ENCODE data around the gene SLC9B2.

The SLC9B2 gene

DNA sequence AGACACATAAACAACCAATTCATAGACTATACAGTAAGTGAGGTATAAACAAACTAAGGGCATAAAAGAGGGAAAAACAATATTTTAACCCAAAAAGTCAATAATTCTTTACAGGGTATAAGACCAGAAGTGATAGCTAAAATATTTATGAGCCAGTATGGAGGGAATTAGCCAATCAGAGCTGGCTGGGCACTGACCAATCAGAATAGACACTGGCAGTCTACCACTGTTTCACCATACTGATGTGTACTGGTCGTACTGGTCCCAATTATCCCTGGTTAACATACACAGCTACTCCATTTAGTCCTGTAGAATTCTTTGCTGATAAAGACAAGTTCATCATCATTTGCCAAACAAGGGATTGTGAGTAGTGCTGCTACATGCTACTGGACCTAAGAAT lies 47.3 kb downstream of the SLC9B2 start:
- DNase-seq (ENCODE audit: extremely low spot score), result no peak
- ChIA-PET CTCF (interaction anchor here (0.9 to 2.7 kb wide), 8 partner anchors 13 to 63 kb away, joined by 3 to 10 read pairs (median 5); no protein-coding TSS in a partner anchor), POLR2A (no interaction called here)
- no peak for TF ChIP-seq CTCF (IDR thresholded peaks at IDR 0.05; ENCODE audit: control extremely low read depth, extremely low read depth, low read depth, missing control alignments)

DNA sequence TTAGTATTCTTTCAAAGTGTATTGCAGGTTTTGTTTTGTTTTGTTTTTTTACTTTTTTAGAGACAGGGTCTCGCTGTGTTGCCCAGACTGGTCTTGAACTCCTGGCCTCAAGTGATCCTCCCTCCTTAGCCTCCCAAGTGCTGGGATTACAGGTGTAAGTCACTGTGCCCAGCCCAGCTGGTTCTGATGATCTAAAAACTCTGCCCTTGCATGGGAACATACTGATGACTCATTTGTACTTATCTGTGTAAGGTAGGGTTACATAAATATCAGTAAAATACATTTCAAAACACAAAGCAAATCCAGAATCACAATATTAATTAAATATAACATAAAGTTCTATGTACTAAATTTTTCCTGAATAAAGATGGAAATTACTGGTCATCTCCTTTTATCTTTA lies 49.7 kb downstream of the SLC9B2 start:
- DNase-seq (ENCODE audit: extremely low spot score), result no peak
- no peak for TF ChIP-seq CTCF (IDR thresholded peaks at IDR 0.05; ENCODE audit: control extremely low read depth, extremely low read depth, low read depth, missing control alignments)
- ChIA-PET POLR2A (no interaction called here), CTCF (interaction anchor here (0.7 kb wide), 1 partner anchor 64 kb away, joined by 3 read pairs; no protein-coding TSS in a partner anchor)

- TF ChIP-seq CTCF (IDR thresholded peaks at IDR 0.05; ENCODE audit: control extremely low read depth, extremely low read depth, low read depth, missing control alignments), result no peak
- POLR2A ChIA-PET, result no interaction called here
- CTCF ChIA-PET, result interaction anchor here (1.4 kb wide), 1 partner anchor 16 kb away, joined by 3 read pairs; no protein-coding TSS in a partner anchor
- DNase-seq (ENCODE audit: extremely low spot score), result no peak
Measured at GRCh38 chr4:103024996-103025395, 51.6 kb downstream of the SLC9B2 start.

DNA sequence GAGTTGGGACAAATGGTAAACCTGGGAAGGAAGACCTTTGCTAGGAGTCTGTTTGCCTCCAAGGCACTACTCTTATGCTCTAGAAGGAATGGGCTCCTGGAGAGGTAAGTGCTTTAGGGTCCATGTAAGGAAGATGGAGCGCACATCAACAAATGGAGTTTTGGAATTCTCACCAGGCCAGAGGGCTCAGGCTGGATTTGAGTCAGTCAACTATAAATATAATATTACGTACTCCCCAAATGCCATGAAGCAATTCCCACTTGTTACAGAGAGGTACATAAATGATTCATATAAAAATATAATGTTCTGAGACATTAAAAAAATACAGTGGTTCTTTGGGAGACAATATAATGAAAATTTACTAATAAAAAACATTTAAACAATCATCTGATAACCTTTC lies 55.4 kb downstream of the SLC9B2 start:
- ChIA-PET CTCF (interaction anchor here (1.1 to 1.3 kb wide), 2 partner anchors 26 to 78 kb away, joined by 3 read pairs; no protein-coding TSS in a partner anchor), POLR2A (no interaction called here)
- no peak for TF ChIP-seq CTCF (IDR thresholded peaks at IDR 0.05; ENCODE audit: control extremely low read depth, extremely low read depth, low read depth, missing control alignments)
- DNase-seq (ENCODE audit: extremely low spot score), result no peak

GRCh38 chr4:103019308-103020124 lies 57.0 kb downstream of the SLC9B2 start, which contains the start of gene SLC9B1:
SLC9B1 (minus strand) TSS chr4:103019705; CDS start chr4:102991711, 27,994 bp downstream.
- DNase-seq (ENCODE audit: extremely low spot score), result peak; percentile 91
- no peak for TF ChIP-seq CTCF (IDR thresholded peaks at IDR 0.05; ENCODE audit: control extremely low read depth, extremely low read depth, low read depth, missing control alignments)
- POLR2A ChIA-PET, result interaction anchor here (0.5 kb wide), 1 partner anchor 260 kb away, joined by 8 read pairs; no protein-coding TSS in a partner anchor
- CTCF ChIA-PET, result interaction anchor here (1.2 to 3.1 kb wide), 8 partner anchors 8 to 80 kb away, joined by 3 to 15 read pairs (median 4); partner anchors contain the start of gene BDH2

DNA sequence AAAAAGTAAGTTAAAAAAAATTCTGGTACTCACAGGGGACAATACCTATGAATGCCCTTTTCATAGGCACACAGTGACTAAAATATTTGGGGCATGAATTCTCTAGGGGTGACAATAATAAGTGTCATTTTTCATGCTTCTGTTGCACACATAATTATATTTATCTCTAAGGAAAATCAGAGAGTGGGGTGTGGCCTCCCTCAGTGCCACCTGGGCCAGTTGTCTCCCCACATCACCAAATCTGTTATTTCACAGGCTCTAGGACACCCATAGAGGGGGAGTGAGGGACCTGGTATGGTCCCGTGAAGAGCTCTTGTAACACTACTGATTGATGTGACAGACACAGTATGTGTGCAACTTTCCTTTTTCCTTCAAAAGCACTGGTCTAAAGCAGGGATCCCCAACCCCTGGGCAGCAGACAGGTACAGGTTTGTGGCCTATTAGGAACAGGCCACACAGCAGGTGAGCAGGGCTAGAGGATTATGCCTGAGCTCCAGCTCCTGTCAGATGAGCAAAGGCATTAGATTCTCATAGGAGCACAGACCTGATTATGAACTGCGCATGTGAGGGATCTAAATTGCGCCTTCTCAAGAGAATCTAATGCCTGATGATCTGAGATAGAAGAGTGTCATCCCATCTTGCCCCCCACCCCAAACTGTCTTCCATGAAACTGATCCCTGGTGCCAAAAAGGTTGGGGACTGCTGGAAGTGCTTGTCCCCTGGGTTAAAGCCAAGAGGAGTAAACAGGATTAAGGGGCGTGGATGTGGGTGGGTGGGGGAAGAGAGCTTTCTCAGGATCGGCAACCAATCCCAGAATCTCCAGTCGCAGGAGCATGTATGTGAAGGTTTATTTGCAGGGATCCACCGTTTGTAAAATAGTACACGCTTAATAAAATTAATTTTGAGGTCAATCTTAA lies 57.9 kb downstream of the SLC9B2 start:
- CTCF ChIA-PET, result interaction anchor here (1.2 to 3.1 kb wide), 8 partner anchors 9 to 398 kb away, joined by 3 to 15 read pairs (median 4); partner anchors contain the start of gene BDH2

More for the DNA sequence above, 57.9 kb downstream of the SLC9B2 start:
- DNase-seq (ENCODE audit: extremely low spot score), result no peak
- TF ChIP-seq CTCF (IDR thresholded peaks at IDR 0.05; ENCODE audit: control extremely low read depth, extremely low read depth, low read depth, missing control alignments), result no peak
- POLR2A ChIA-PET, result interaction anchor here (0.6 kb wide), 1 partner anchor 517 kb away, joined by 3 read pairs; no protein-coding TSS in a partner anchor

All from GM10248 (cell line).